Activated CD4-positive, alpha-beta T cell treated with anti-CD3 and anti-CD28 coated beads for 48 hours (primary cell): ENCODE data around the gene LAMTOR3.

ENCODE experiments used
- DNase-seq: peaks from one replicate; pipeline ENCODE4 v3.0.0-alpha.2; 2020

LAMTOR3 gene

GRCh38 chr4:99894161-99894997 lies at the start of gene LAMTOR3:
LAMTOR3 (minus strand) TSS chr4:99894427; CDS start chr4:99893963, 464 bp downstream.
- peak; percentile 90 for DNase-seq

GRCh38 chr4:99938243-99938753 lies 44.1 kb upstream of the LAMTOR3 start:
- no peak for DNase-seq

- no peak for DNase-seq
These were observed 40.7 kb upstream of the LAMTOR3 start for GRCh38 chr4:99934891-99935290.

GRCh38 chr4:99927566-99927965 lies 33.3 kb upstream of the LAMTOR3 start:
- no peak for DNase-seq

GRCh38 chr4:99921174-99921573 lies 26.9 kb upstream of the LAMTOR3 start:
- DNase-seq, result no peak

GRCh38 chr4:99918656-99919055 lies 24.4 kb upstream of the LAMTOR3 start:
- no peak for DNase-seq

- DNase-seq, result no peak
These were observed 23.3 kb upstream of the LAMTOR3 start for GRCh38 chr4:99917575-99917974.

- no peak for DNase-seq
These were observed 21.2 kb upstream of the LAMTOR3 start for GRCh38 chr4:99915449-99915848.

GRCh38 chr4:99894998-99895397 lies 771 bp upstream of the LAMTOR3 start:
- no peak for DNase-seq

- DNase-seq, result no peak
These were observed 427 bp downstream of the LAMTOR3 start for GRCh38 chr4:99893839-99894160.

- no peak for DNase-seq
These were observed 1.2 kb downstream of the LAMTOR3 start for GRCh38 chr4:99893029-99893428.

- no peak for DNase-seq
These were observed 2.9 kb downstream of the LAMTOR3 start for GRCh38 chr4:99891351-99891750.

GRCh38 chr4:99887837-99888236 lies 6.4 kb downstream of the LAMTOR3 start:
- no peak for DNase-seq

- no peak for DNase-seq
These were observed 8.1 kb downstream of the LAMTOR3 start for GRCh38 chr4:99886146-99886545.

GRCh38 chr4:99885687-99886086 lies 8.5 kb downstream of the LAMTOR3 start:
- no peak for DNase-seq

- peak; percentile 27 for DNase-seq
These were observed 9.1 kb downstream of the LAMTOR3 start for GRCh38 chr4:99885063-99885664.

- no peak for DNase-seq
These were observed 14.8 kb downstream of the LAMTOR3 start for GRCh38 chr4:99879458-99879857.

- no peak for DNase-seq
These were observed 15.6 kb downstream of the LAMTOR3 start for GRCh38 chr4:99878604-99879003.

GRCh38 chr4:99876946-99877345 lies 17.3 kb downstream of the LAMTOR3 start:
- no peak for DNase-seq

GRCh38 chr4:99875071-99875470 lies 19.2 kb downstream of the LAMTOR3 start:
- no peak for DNase-seq

- no peak for DNase-seq
These were observed 21.7 kb downstream of the LAMTOR3 start for GRCh38 chr4:99872570-99872969.

GRCh38 chr4:99868126-99868596 lies 26.1 kb downstream of the LAMTOR3 start:
- DNase-seq, result peak; percentile 41

- DNase-seq, result no peak
These were observed 30.4 kb downstream of the LAMTOR3 start for GRCh38 chr4:99863804-99864203.
